Upper lobe of right lung (tissue), 1 donor: ENCODE data around the gene KIF16B. TPM values are rescaled to one million over a fixed set of nuclear protein-coding genes. Genes with fewer than 3 reads are reported as not detected.

ENCODE experiments used
- ATAC-seq: fragments of 200-7000 bp; cut with Tn5 transposase; one replicate; pipeline ENCODE4 v1.9.1; 2020; ENCODE audit warnings: mild to moderate bottlenecking, moderate library complexity
- DNase-seq: peaks from one replicate; pipeline ENCODE4 v3.0.0-alpha.2; 2020
- H3K27ac ChIP-seq: fragments of 200-600 bp; one replicate; pipeline ENCODE4 v1.8.0; 2022
- H3K27me3 ChIP-seq: fragments of 200-600 bp; one replicate; pipeline ENCODE4 v1.8.0; 2022; ENCODE audit warnings: mild to moderate bottlenecking
- H3K36me3 ChIP-seq: fragments of 200-600 bp; one replicate; pipeline ENCODE4 v1.8.0; 2022
- H3K4me1 ChIP-seq: fragments of 200-600 bp; one replicate; pipeline ENCODE4 v1.8.0; 2022
- H3K4me3 ChIP-seq: fragments of 200-600 bp; one replicate; pipeline ENCODE4 v1.8.0; 2022; ENCODE audit warnings: mild to moderate bottlenecking
- H3K9me3 ChIP-seq: fragments of 200-600 bp; one replicate; pipeline ENCODE4 v1.8.0; 2022
- intact Hi-C: fragments of 100-400 bp; cut with DNase I; formaldehyde crosslinking; loops from one replicate; pipeline ENCODE4 v1.11.0; 2022
- total RNA-seq: library from RNA; stranded (reverse); fragmentation: NEBNext Ultra II Directional; extraction: Animal tissue kit (Norgen Biotek cat#: 25700); gene quantifications from one replicate; pipeline ENCODE4 v1.2.1, GENCODE V29; 2021
- TF ChIP-seq, protein P1 (sequence below): fragments of 200-600 bp; IDR thresholded peaks from one replicate; pipeline ENCODE4 v1.8.0; 2022; ENCODE audit warnings: antibody characterized with exemption
- donor health status: DM: no; HTN: yes; CAD: no; lungs with severe emphysema.

KIF16B gene
- total RNA-seq, 1 donor from 2014 or later = 21.6 TPM

DNA sequence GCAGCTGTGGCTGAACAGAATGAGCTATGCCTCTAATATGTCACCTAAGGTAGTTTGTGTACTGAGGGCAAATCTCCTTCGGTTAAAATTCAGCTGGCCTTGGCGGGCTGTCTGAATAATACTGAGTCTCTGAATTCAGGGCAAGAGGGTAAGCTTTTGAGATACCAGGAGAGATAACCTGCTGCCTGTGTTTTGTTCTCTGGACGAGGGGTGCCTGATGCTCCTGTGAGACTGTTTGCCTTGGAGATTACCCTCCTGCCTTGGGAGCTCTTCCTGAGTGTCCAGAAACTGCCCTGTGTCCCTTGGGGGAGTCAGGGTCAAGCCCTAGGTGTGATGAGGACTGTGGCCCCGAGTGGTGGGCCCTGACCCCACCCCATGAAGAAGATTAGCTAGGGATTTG, 282.9 kb downstream of the KIF16B start:
- no peak overlapping the region for H3K27ac ChIP-seq
- TF ChIP-seq, protein P1, sequence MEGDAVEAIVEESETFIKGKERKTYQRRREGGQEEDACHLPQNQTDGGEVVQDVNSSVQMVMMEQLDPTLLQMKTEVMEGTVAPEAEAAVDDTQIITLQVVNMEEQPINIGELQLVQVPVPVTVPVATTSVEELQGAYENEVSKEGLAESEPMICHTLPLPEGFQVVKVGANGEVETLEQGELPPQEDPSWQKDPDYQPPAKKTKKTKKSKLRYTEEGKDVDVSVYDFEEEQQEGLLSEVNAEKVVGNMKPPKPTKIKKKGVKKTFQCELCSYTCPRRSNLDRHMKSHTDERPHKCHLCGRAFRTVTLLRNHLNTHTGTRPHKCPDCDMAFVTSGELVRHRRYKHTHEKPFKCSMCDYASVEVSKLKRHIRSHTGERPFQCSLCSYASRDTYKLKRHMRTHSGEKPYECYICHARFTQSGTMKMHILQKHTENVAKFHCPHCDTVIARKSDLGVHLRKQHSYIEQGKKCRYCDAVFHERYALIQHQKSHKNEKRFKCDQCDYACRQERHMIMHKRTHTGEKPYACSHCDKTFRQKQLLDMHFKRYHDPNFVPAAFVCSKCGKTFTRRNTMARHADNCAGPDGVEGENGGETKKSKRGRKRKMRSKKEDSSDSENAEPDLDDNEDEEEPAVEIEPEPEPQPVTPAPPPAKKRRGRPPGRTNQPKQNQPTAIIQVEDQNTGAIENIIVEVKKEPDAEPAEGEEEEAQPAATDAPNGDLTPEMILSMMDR = no peak
- ATAC-seq (no peak), DNase-seq (no peak)
- no peaks in the 10 kb centered on the region for H3K4me1 ChIP-seq
- no peaks in the 10 kb centered on the region for H3K27me3 ChIP-seq
- intact Hi-C loops = no loop called here
- H3K4me3 ChIP-seq = no peak overlapping the region
- no peaks in the 10 kb centered on the region for H3K36me3 ChIP-seq
- no peaks in the 10 kb centered on the region for H3K9me3 ChIP-seq

DNA sequence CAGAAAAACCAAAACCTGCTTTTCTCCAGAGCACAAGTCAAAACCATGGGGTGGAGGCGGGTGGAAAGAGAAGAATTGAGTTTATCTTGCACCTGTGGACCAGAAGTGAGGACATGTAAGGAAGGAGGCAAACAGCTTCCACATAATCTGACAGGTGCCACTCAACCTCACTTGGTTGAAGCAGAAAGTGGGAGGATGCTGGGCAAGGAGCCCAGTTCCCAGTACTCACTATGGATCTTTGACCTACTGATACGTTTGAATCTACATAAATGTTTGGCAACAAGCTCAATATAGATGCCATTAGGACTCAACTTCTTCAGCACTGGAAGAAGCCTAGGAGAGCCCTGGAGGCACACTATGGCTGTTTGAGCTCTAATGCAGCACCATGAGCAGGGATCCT, 285.5 kb downstream of the KIF16B start:
- Histone ChIP-seq H3K36me3 (no peaks in the 10 kb centered on the region), H3K4me1 (no peaks in the 10 kb centered on the region), H3K4me3 (no peak overlapping the region), H3K9me3 (no peaks in the 10 kb centered on the region), H3K27me3 (no peaks in the 10 kb centered on the region), H3K27ac (no peak overlapping the region)
- intact Hi-C loops = no loop called here
- TF ChIP-seq, protein P1 = no peak
- no peak for DNase-seq
- no peak for ATAC-seq

DNA sequence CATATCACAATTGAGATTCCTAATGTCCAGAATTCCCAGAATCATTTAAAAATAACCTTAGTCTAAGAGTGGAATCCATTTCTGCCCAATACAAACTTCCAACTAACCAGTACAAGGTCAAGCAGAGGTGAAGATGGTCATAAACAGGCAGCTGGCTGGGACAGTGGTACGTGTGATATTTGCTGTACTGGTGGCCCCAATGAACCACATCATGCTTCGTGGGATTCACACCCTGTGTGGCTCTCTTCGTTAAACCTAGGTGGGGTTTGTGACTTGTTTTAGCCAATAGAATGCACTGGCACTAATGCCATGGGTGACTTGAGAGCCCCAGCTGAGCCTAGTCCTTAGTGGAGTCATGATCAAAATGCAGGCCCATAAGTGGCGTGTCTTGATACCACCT, 286.6 kb downstream of the KIF16B start:
- no peak overlapping the region for H3K27ac ChIP-seq
- ATAC-seq (no peak), DNase-seq (no peak)
- H3K36me3 ChIP-seq = no peaks in the 10 kb centered on the region
- no peaks in the 10 kb centered on the region for H3K27me3 ChIP-seq
- TF ChIP-seq, protein P1 = no peak
- intact Hi-C loops = no loop called here
- H3K4me3 ChIP-seq = no peak overlapping the region
- no peaks in the 10 kb centered on the region for H3K9me3 ChIP-seq
- H3K4me1 ChIP-seq = no peaks in the 10 kb centered on the region

DNA sequence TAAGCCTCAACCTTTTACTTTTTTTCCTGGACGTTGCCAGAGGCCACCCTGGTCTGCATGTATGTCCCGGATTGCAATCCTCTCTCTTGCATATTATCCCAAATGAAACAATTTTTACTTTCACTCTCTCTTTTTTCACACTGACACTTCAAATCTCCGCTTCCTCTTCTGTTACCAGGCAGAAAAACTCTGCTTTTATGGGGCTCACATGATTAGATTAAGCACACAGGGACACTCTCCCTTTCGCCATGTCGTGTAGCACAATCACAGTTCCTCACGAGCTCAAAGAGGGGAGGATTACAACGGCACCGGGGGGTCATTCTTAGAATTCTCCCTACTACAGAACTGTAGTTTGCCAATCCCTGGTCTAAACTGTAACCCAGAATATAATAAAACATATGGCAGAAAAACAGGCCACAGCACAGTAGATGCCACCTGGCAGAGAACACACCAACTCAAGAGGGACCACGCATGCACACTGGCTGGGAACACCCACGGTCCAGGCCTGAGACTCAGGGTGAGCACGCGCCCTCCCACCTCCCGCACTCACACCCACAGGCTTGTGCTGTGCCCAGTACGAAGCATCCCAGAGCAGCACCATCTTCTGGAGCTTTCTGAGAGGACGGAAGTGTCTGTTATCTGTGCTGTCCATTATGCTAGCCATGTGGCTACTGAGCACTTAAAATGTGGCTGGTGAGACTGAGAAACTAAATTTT, 288.7 kb downstream of the KIF16B start:
- Histone ChIP-seq H3K36me3 (no peaks in the 10 kb centered on the region), H3K4me3 (no peak overlapping the region), H3K4me1 (no peaks in the 10 kb centered on the region), H3K27me3 (no peaks in the 10 kb centered on the region), H3K27ac (no peak overlapping the region), H3K9me3 (no peaks in the 10 kb centered on the region)
- TF ChIP-seq, protein P1 = no peak
- DNase-seq (no peak), ATAC-seq (no peak)
- intact Hi-C loops = no loop called here

DNA sequence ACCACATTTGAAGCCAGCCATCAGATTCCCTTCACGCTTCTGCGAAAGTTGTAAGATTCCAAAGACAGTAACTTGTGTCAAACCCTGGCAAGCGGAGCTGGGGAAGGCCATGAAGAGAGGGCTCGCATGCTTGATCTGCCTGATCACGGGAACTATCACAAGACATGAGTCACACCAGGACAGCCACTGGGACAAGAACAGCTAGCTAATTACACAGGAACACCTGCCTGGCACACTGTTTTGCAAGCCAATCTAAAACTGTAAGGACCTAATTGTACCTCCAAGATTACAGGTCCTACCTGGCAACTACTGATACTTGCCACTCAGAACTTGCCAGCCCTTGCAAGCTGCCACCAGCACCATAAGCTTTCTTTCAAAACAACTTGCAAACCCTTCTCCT, 289.3 kb downstream of the KIF16B start:
- Histone ChIP-seq H3K9me3 (no peaks in the 10 kb centered on the region), H3K4me1 (no peaks in the 10 kb centered on the region), H3K36me3 (no peaks in the 10 kb centered on the region), H3K27me3 (no peaks in the 10 kb centered on the region), H3K27ac (no peak overlapping the region), H3K4me3 (no peak overlapping the region)
- intact Hi-C loops = no loop called here
- TF ChIP-seq, protein P1 = no peak
- DNase-seq = no peak
- ATAC-seq = no peak

DNA sequence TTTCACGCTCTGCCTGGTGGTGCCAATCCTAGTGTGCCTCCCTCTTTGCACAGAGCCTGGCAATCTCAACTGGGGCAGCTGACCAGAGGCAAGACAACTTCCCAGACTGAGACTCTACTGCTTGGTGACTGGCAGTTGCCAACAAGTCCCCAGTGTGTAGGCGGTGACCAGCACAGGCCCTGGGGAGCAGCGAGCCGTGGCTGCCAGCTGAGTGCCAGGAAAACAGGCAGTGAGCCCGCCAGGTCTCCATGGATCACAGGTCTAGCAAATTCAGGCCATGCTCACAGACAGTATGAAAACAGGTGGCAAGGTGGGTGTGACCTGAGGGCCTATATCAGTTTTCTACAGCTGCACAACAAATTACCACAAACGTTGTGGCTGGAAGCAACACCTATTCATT, 289.9 kb downstream of the KIF16B start:
- Histone ChIP-seq H3K27ac (no peak overlapping the region), H3K36me3 (no peaks in the 10 kb centered on the region), H3K9me3 (no peaks in the 10 kb centered on the region), H3K27me3 (no peaks in the 10 kb centered on the region), H3K4me3 (no peak overlapping the region), H3K4me1 (no peaks in the 10 kb centered on the region)
- intact Hi-C loops = no loop called here
- ATAC-seq (no peak), DNase-seq (no peak)
- TF ChIP-seq, protein P1 = no peak
